GM12864 (cell line): ENCODE results near the gene ENKUR.

Source experiments
- DNase-seq: peaks from one replicate; pipeline ENCODE4 v3.0.0-alpha.2; 2011; ENCODE audit warnings: low read depth
- H3K4me3 ChIP-seq: 2 replicates; pipeline ENCODE4 v1.5.1; 2011; ENCODE audit warnings: mild to moderate bottlenecking, low read depth, low read length, control low read depth
- TF ChIP-seq, protein P1 (sequence below): IDR thresholded peaks from 2 replicates; pipeline ENCODE4 v1.5.1; 2011; ENCODE audit warnings: low read depth, mild to moderate bottlenecking, moderate library complexity, low read length, control low read depth, inconsistent platforms; ENCODE audit errors: missing control alignments

ENKUR gene

DNA sequence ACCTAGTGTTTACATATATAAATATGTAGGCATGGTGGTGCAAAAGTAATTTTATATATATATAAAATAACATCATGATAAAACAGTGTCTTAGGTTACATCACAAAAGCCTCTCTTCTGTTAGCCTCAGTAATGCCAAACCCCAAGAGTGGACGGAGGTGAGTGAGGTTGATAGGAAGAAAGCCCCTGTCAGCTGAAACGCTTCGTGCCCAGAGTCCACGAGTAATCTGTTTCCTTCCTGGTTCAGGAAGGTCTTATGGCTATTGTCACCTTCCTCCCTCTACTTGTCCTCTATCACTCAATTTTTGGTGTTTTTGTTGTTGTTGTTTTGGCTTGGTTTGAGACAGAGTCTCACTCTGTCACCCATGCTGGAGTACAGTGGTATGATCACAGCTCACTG is 41.9 kb upstream of the ENKUR start:
- no peak overlapping the region for H3K4me3 ChIP-seq
- TF ChIP-seq, protein P1, sequence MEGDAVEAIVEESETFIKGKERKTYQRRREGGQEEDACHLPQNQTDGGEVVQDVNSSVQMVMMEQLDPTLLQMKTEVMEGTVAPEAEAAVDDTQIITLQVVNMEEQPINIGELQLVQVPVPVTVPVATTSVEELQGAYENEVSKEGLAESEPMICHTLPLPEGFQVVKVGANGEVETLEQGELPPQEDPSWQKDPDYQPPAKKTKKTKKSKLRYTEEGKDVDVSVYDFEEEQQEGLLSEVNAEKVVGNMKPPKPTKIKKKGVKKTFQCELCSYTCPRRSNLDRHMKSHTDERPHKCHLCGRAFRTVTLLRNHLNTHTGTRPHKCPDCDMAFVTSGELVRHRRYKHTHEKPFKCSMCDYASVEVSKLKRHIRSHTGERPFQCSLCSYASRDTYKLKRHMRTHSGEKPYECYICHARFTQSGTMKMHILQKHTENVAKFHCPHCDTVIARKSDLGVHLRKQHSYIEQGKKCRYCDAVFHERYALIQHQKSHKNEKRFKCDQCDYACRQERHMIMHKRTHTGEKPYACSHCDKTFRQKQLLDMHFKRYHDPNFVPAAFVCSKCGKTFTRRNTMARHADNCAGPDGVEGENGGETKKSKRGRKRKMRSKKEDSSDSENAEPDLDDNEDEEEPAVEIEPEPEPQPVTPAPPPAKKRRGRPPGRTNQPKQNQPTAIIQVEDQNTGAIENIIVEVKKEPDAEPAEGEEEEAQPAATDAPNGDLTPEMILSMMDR = no peak
- no peak for DNase-seq

DNA sequence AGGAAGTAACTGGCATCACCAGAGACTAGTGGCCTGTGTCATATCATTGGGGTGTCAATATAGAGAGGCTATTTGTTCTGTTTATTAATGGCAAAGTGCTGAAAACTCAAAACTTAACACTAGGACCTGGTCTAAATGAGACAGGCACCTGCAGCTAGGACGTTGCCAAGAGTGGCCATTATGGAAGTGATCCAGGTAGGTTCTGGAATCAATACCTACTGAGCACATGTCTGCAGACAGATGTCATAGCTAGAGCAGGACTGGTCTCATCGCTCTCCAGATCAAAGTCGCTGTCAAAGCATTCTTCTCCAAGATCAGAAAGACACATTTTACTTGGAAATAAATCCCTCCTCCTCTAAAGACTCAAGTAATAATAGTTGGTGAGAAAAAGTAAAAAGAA is 40.8 kb upstream of the ENKUR start:
- no peak for DNase-seq
- no peak overlapping the region for H3K4me3 ChIP-seq
- TF ChIP-seq, protein P1 = no peak

DNA sequence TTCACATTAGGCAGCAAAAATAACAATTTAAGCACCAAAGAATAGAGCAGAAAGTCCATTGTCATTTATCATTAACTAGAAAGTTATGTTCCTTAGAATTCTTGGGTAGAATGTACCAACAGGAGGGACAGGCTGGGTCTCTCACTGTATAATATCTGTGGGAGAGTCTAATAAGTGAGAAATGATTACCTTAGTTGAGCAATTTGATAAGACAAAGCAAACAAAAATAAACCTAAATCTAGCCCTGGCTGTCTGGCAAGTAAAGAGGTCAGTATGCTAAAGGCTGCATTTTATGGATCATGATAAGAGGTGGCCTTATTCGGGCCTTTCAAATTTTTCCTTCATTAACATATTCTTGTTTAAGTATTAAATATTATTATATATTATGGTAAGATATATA is 36.1 kb upstream of the ENKUR start:
- TF ChIP-seq, protein P1 = no peak
- DNase-seq = no peak
- no peak overlapping the region for H3K4me3 ChIP-seq

DNA sequence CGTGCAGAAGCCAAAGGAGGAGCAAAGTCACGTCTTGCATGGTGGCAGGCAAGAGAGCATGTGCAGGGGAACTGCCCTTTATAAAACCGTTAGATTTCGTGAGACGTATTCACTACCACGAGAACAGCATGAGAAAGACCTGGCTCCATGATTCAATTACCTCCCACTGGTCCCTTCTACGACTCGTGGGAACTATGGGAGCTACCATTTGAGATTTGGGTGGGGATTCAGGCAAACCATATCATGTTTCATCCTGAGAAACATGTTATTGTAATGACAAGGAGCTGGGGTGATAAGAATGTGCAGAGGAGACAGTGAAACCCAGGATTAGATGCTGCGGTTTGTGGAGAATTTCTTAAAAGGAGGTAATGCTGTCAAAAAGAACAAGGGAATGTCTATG is 34.4 kb upstream of the ENKUR start:
- DNase-seq = no peak
- H3K4me3 ChIP-seq = no peak overlapping the region
- TF ChIP-seq, protein P1 = no peak

DNA sequence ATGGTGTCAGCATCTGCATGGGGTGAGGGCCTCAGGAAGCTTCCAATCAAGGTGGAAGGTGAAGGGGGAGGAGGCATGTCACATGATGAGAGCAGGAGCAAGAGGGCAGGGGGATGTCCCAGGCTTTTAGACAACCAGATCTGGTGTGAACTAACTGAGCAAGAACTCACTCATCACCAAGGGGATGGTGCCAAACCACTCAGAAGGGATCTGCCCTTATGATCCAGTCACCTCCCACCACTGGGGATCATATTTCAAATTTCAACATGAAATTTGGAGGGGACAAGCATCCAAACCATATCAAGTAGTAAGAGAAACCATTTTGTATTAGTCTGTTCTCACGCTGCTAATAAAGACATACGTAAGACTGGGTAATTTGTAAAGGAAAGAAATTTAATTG is 34.0 kb upstream of the ENKUR start:
- no peak overlapping the region for H3K4me3 ChIP-seq
- DNase-seq = no peak
- TF ChIP-seq, protein P1 = no peak

DNA sequence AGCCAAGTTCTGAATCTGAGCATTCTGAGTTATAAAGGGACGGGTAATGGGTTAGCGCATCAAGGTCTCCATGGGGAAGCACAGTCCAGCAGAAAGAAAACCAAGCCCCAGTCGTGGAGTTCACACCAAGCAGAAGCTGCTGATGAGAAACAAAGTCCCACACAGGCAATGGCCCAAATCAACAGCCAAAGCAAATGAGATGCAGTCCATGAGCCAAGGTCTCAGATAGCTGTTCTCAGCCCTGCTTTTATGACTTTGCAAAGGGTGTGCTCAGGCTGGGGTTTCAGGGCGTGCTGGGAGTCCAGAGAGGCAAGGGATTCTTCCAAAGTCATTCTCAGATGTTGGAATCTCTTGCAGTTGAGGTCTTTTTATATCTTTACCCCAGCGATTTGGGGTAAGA is 32.5 kb upstream of the ENKUR start:
- TF ChIP-seq, protein P1 = no peak

DNA sequence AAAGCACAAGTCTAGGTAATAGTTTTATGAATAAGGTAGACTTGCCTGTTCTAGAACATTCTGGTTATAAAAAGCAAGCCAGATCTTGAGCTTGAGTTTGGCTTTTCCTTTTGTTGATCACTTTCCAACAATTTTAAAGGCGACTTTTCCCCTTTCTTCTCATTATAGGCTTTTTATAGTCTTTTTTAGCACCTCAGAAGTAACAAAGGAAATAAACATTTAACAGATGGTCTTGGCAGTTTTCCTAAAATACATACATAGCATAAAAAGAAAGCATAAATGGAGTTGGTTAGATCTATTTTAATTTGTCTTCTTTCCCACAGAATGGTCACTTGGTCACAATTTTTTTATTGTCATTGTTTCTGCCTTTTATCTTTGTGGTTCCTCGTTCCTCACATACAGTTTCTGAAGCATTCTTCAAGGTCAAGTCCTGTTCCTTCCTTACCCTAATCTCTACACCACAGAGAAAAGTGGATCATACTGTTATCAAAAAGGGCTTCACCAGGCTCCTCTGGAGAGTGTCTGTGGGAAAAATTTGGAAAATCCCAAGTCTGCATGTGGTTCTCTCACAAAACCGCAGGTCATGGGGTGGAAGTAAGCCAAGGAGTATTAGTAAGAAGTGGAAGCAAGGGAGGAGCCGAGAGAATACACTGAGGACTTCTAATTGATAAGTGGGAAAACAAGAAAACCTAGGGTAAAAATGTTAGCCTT is 31.8 kb upstream of the ENKUR start:
- no peak for DNase-seq
- H3K4me3 ChIP-seq = no peak overlapping the region
- TF ChIP-seq, protein P1 = no peak

More for the DNA sequence above, 32.5 kb upstream of the ENKUR start:
- no peak for DNase-seq
- no peak overlapping the region for H3K4me3 ChIP-seq
